GM10847 (cell line): ENCODE data around the gene DVL3.

Experiments
- POLR2A ChIP-seq: IDR thresholded peaks from 2 replicates; pipeline ENCODE4 v1.6.1; 2011; ENCODE audit not compliant: insufficient read length; ENCODE audit errors: extremely low read depth

The DVL3 gene

GRCh38 chr3:184145111-184145524 is 10.1 kb upstream of the DVL3 start:
- no peak for TF ChIP-seq POLR2A

- TF ChIP-seq POLR2A = no peak
Measured at GRCh38 chr3:184145751-184146270, 9.4 kb upstream of the DVL3 start.

- no peak for TF ChIP-seq POLR2A
Measured at GRCh38 chr3:184148076-184148475, 7.1 kb upstream of the DVL3 start.

GRCh38 chr3:184149123-184149522 is 6.1 kb upstream of the DVL3 start:
- TF ChIP-seq POLR2A = no peak

- no peak for TF ChIP-seq POLR2A
Measured at GRCh38 chr3:184155644-184156521, 706 bp downstream of the DVL3 start.

GRCh38 chr3:184156522-184156955 is 1.4 kb downstream of the DVL3 start:
- TF ChIP-seq POLR2A = no peak

GRCh38 chr3:184157206-184157605 is 2.0 kb downstream of the DVL3 start:
- TF ChIP-seq POLR2A = no peak

GRCh38 chr3:184158404-184158803 is 3.2 kb downstream of the DVL3 start:
- TF ChIP-seq POLR2A = no peak

GRCh38 chr3:184160456-184160855 is 5.3 kb downstream of the DVL3 start:
- no peak for TF ChIP-seq POLR2A

GRCh38 chr3:184164648-184165330 is 9.6 kb downstream of the DVL3 start:
- no peak for TF ChIP-seq POLR2A

- no peak for TF ChIP-seq POLR2A
Measured at GRCh38 chr3:184165543-184165942, 10.4 kb downstream of the DVL3 start.

- no peak for TF ChIP-seq POLR2A
Measured at GRCh38 chr3:184166671-184167070, 11.5 kb downstream of the DVL3 start.

GRCh38 chr3:184167786-184168185 is 12.6 kb downstream of the DVL3 start:
- no peak for TF ChIP-seq POLR2A

GRCh38 chr3:184168363-184169120 is 13.4 kb downstream of the DVL3 start:
- TF ChIP-seq POLR2A = no peak

- no peak for TF ChIP-seq POLR2A
Measured at GRCh38 chr3:184169896-184170875, 15.0 kb downstream of the DVL3 start.

- TF ChIP-seq POLR2A = no peak
Measured at GRCh38 chr3:184171562-184171961, 16.4 kb downstream of the DVL3 start.
